HUES64 (cell line): ENCODE results near the gene EIF1AD.

Experiments used
- H3K27ac ChIP-seq: 2 replicates; pipeline ENCODE4 v1.7.0; 2013; ENCODE audit warnings: low read depth, low read length, inconsistent platforms
- H3K27me3 ChIP-seq: 2 replicates; pipeline ENCODE4 v1.6.1; 2013; ENCODE audit warnings: mild to moderate bottlenecking, low read length; ENCODE audit not compliant: insufficient read depth
- H3K36me3 ChIP-seq: 2 replicates; pipeline ENCODE4 v1.6.1; 2013; ENCODE audit warnings: mild to moderate bottlenecking, low read length; ENCODE audit not compliant: insufficient read depth
- H3K4me1 ChIP-seq: 2 replicates; pipeline ENCODE4 v1.6.1; 2013; ENCODE audit warnings: mild to moderate bottlenecking, low read length, moderate library complexity; ENCODE audit not compliant: insufficient read depth
- H3K4me3 ChIP-seq: 2 replicates; pipeline ENCODE4 v1.5.1; 2013; ENCODE audit warnings: mild to moderate bottlenecking, low read length, moderate library complexity
- H3K9ac ChIP-seq: 2 replicates; pipeline ENCODE4 v1.6.1; 2013; ENCODE audit warnings: mild to moderate bottlenecking, low read depth, low read length
- H3K9me3 ChIP-seq: 2 replicates; pipeline ENCODE4 v1.6.1; 2013; ENCODE audit warnings: low read depth, low read length; ENCODE audit not compliant: insufficient read depth
- WGBS: fragments of 150-250, 120-280 bp; methylation state at CpG from one replicate; pipeline ENCODE4 v1.1.7; 2013; ENCODE audit warnings: missing lambda C conversion rate; 5-methylcytosine and 5-hydroxymethylcytosine counted together

The EIF1AD gene

GRCh38 chr11:65992056-65992455 is 9.9 kb downstream of the EIF1AD start:
- Histone ChIP-seq H3K36me3 (peaks cover 8% of the 10 kb centered on the region; the same call in 1 of the 2 replicates), H3K27ac (no peak overlapping the region), H3K9me3 (no peaks in the 10 kb centered on the region), H3K4me3 (no peak overlapping the region), H3K27me3 (no peaks in the 10 kb centered on the region), H3K9ac (no peak overlapping the region), H3K4me1 (no peaks in the 10 kb centered on the region)
- 90% methylated on average over 5 of the region's 5 CpGs for WGBS

- no peaks in the 10 kb centered on the region for H3K4me1 ChIP-seq
- H3K4me3 ChIP-seq = no peak overlapping the region
- H3K9me3 ChIP-seq = no peaks in the 10 kb centered on the region
- no peak overlapping the region for H3K9ac ChIP-seq
- WGBS = 56% methylated on average over 10 of the region's 10 CpGs
- H3K27ac ChIP-seq = no peak overlapping the region
- H3K27me3 ChIP-seq = no peaks in the 10 kb centered on the region
- 0 out of 2 replicates have a peak, but pooled peaks cover 3% of the 10 kb centered on the region for H3K36me3 ChIP-seq
Measured at GRCh38 chr11:65988791-65989592, 13.0 kb downstream of the EIF1AD start.

- Histone ChIP-seq H3K4me1 (no peaks in the 10 kb centered on the region), H3K27ac (no peak overlapping the region), H3K4me3 (no peak overlapping the region), H3K9ac (no peak overlapping the region), H3K27me3 (no peaks in the 10 kb centered on the region), H3K9me3 (no peaks in the 10 kb centered on the region), H3K36me3 (0 out of 2 replicates have a peak, but pooled peaks cover 3% of the 10 kb centered on the region)
- 85% methylated on average over 9 of the region's 9 CpGs for WGBS
Measured at GRCh38 chr11:65987336-65987735, 14.6 kb downstream of the EIF1AD start.

GRCh38 chr11:65983589-65983987 is 18.4 kb downstream of the EIF1AD start:
- H3K36me3 ChIP-seq = peaks cover 12% of the 10 kb centered on the region
- no peaks in the 10 kb centered on the region for H3K27me3 ChIP-seq
- H3K9me3 ChIP-seq = no peaks in the 10 kb centered on the region
- H3K4me3 ChIP-seq = no peak overlapping the region
- 90% methylated on average over 5 of the region's 5 CpGs for WGBS
- H3K27ac ChIP-seq = no peak overlapping the region
- no peaks in the 10 kb centered on the region for H3K4me1 ChIP-seq
- H3K9ac ChIP-seq = no peak overlapping the region

- H3K27ac ChIP-seq = no peak overlapping the region
- WGBS = 87% methylated on average over 22 of the region's 22 CpGs
Measured at GRCh38 chr11:65982824-65983588, 19.0 kb downstream of the EIF1AD start.

GRCh38 chr11:65981972-65982823 is 19.8 kb downstream of the EIF1AD start:
- Histone ChIP-seq H3K4me1 (no peaks in the 10 kb centered on the region), H3K27ac (no peak overlapping the region), H3K9ac (no peak overlapping the region), H3K9me3 (no peaks in the 10 kb centered on the region), H3K36me3 (peaks cover 26% of the 10 kb centered on the region), H3K4me3 (no peak overlapping the region), H3K27me3 (no peaks in the 10 kb centered on the region)
- 86% methylated on average over 16 of the region's 16 CpGs for WGBS

More at GRCh38 chr11:65982824-65983588, 19.0 kb downstream of the EIF1AD start:
- H3K27me3 ChIP-seq = no peaks in the 10 kb centered on the region
- no peak overlapping the region for H3K9ac ChIP-seq
- H3K36me3 ChIP-seq = peaks cover 18% of the 10 kb centered on the region
- H3K4me1 ChIP-seq = no peaks in the 10 kb centered on the region
- no peak overlapping the region for H3K4me3 ChIP-seq
- no peaks in the 10 kb centered on the region for H3K9me3 ChIP-seq

- Histone ChIP-seq H3K4me3 (no peak overlapping the region), H3K4me1 (no peaks in the 10 kb centered on the region), H3K9ac (no peak overlapping the region), H3K36me3 (peaks cover 36% of the 10 kb centered on the region), H3K27ac (no peak overlapping the region), H3K27me3 (no peaks in the 10 kb centered on the region), H3K9me3 (no peaks in the 10 kb centered on the region)
- WGBS = 88% methylated on average over 12 of the region's 12 CpGs
Measured at GRCh38 chr11:65981101-65981740, 20.7 kb downstream of the EIF1AD start.

GRCh38 chr11:65979261-65979759 is 22.6 kb downstream of the EIF1AD start:
- H3K27me3 ChIP-seq = no peaks in the 10 kb centered on the region
- H3K36me3 ChIP-seq = peaks cover 41% of the 10 kb centered on the region
- no peak overlapping the region for H3K9ac ChIP-seq
- H3K9me3 ChIP-seq = no peaks in the 10 kb centered on the region
- WGBS = 94% methylated on average over 10 of the region's 10 CpGs
- H3K4me3 ChIP-seq = no peak overlapping the region
- no peak overlapping the region for H3K27ac ChIP-seq
- no peaks in the 10 kb centered on the region for H3K4me1 ChIP-seq

GRCh38 chr11:65978391-65979238 is 23.3 kb downstream of the EIF1AD start:
- no peak overlapping the region for H3K9ac ChIP-seq
- H3K27ac ChIP-seq = no peak overlapping the region
- H3K4me3 ChIP-seq = no peak overlapping the region
- WGBS = 96% methylated on average over 34 of the region's 34 CpGs
- no peaks in the 10 kb centered on the region for H3K4me1 ChIP-seq
- H3K27me3 ChIP-seq = no peaks in the 10 kb centered on the region
- H3K36me3 ChIP-seq = peaks cover 42% of the 10 kb centered on the region
- no peaks in the 10 kb centered on the region for H3K9me3 ChIP-seq
